CD4-positive, alpha-beta T cell treated with Interleukin-4 for 4 hours (primary cell): ENCODE results near the gene SYT15.
A peak's percentile ranks its signal among the peaks of the same experiment; 100 is the strongest.
"Not testable (repeated sequence)": the region's sequence is repeated elsewhere in the genome, so short reads cannot be mapped to it uniquely, and the experiment has no call there.

Source experiments
- DNase-seq: peaks from one replicate; pipeline ENCODE4 v3.0.0-alpha.2; 2020

SYT15 gene

DNA sequence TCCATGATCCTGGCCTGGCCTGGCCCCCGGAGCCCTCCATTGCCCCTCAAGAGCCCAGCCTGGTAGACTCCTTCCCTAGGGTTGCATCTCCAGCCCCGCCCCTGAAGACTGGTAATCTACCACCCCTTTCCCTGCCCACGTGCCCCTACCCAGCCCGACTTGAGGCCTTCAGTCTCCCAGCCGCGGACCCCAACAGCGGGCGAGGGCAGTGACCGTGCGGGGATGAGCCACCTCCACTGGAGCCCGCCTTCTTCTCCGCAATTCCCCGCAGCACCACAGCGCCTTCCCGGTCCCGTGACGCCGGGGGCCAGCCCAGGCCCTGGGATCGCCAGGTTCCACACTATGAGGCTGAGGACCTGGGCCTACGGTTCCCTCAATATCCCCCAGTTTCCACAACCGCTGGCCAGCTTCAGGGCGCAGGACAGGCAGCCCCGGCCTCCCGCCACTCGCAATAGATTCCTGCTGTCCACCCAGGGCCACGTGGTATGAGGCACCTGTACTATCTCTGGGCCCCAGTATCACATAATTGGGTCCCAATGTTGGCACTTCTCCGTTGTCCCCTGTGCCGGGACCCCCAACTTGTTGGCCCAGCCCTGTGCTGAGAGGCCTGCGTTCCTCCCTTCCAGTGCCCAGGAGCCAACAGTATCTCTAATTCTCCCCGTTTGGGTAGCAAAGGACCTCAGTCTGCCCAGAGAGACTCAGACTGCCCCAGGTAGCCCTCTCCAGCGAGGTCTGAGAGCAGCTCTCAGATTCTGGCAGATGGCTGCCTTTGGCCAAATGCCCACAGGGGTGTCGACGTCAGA lies 21.4 kb upstream of the SYT15 start:
- no peak for DNase-seq

DNA sequence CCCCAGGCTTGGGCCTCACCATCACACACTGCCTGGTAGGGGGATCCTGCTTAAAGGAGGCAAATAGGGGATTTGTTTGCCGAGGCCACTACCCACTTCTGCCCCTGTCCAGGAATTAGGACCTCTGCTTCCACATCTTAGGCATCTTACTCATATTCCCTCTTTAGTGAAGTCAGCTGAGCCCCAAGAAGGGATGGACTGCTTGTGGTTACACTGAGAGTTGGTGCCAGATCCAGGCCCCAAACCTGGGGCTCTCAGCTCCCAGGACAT lies 20.9 kb upstream of the SYT15 start:
- no peak for DNase-seq

DNA sequence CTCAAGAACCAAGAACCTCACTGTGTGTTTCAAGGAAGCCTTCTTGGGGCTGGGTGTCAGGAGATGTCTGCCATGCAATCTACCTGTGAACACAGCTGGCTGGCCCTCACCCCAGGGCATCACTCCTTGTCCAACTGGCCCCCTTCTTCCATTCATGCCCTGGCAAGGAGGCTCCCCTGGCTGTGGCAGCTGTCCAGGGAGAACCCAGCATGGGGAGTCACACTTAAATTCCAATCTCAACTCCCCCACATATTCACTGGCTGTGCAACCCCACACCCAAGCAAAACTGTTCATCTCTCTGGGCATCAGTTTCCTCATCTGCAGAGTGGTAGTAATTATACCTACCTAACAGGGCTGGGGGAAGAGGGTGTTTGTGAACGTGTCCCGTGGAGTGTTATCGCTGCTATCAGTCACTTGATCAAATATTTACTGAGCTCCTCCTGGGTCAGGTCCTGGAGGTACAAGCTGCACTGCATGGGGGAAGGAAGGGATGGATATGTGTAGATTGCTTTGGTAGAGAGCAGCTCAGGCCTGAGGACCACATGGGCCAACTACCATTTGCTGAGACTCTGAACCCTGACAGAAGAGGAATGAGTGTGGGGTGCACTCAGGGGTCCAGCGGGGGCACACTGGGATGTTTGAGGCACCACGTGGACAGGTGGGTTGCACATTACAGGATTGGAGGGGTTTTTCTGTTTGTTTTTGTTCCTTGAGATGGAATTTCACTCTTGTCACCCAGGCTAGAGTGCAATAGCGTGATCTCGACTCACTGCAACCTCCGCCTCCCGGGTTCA lies 20.3 kb upstream of the SYT15 start:
- no peak for DNase-seq

DNA sequence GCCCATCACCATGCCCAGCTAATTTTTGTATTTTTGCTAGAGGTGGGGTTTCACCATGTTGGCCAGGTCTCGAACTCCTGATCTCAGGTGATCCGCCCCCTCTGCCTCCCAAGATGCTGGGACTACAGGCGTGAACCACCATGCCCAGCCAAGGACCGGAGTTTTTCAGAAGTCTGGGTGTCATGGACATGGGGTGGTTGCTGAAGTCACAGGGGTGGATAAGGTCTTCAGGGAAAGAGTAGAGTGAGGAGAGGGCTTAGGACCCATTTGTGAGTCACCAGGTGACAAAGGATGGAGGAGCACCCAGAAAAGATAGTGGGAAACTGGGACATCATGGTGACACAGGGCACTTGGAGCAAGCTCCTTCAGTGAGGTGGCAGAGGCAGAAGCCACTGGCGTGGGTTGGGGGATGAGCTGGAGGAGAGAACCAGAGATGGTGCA lies 19.7 kb upstream of the SYT15 start:
- no peak for DNase-seq

DNA sequence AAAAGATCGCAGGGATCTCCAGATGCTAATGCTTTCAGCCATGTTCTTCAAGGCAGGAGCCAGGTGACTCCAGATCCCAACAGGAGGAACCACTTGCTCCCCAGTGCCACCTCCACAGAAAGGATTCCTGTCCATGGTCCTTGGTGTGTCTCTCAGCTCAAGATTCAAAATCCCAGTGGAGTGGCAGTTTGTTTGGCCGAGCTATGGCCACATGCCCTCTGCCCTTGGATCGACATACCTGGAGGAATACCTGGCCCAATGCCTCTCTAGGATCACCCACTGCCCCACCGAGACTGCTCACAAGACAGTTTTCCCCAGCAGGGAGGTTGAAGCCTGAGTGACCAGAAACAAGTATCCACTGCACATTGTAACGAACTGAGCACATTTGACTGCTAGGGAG lies 18.5 kb upstream of the SYT15 start:
- no peak for DNase-seq

DNA sequence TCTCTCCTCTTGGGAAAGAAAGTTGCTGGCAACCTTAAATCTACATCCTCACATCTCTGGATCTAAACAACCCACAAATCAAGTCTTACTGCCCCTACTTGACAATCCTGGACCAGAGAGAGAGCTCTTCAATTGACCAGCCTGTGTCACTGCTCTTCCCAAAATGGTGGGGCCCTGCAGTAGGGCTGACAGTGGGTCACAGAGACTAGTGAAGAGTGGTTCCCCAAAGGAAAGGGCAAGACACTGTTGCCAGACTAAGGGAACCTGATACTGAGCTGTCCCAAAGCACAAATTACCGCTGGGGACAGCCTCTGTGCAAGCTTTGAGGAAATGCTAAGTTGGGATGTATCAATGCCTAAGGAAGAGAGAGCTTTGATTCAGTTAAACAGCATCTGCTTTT lies 18.0 kb upstream of the SYT15 start:
- no peak for DNase-seq

DNA sequence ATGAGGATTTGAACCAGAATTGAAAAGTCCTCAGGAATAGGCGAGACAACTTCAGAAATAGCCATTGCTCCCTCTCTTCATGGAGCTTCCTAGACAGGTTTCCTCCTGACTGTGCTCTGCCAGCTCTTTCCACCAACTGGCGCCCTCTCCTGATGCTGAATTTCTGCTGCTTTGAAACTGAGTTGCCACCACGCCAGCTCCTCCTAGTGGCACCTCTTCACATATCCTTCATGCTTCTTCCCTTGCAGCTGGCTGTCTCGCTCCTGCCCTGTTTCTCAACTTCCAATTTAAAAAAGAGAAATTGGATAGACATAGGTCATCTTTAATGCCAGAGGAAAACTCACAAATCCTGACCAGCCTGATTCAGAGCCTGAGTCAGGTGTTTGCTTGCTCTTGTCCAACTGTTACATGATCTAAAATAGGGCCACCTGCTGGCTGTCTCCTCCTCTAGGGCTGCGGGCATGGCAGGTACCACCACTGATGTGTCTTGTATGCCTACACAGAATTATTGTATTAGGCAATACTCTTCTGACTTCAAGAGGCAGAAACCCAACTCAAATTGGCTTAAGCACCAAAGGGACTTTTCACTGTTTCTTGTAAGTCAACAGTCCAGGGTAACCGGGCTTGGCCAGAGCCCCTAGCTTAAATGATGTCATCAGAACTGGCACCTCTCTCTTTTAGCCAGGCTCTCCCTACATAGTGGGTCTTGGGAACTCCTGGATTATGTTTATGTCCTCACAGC lies 13.2 kb upstream of the SYT15 start:
- DNase-seq: peak; percentile 29

DNA sequence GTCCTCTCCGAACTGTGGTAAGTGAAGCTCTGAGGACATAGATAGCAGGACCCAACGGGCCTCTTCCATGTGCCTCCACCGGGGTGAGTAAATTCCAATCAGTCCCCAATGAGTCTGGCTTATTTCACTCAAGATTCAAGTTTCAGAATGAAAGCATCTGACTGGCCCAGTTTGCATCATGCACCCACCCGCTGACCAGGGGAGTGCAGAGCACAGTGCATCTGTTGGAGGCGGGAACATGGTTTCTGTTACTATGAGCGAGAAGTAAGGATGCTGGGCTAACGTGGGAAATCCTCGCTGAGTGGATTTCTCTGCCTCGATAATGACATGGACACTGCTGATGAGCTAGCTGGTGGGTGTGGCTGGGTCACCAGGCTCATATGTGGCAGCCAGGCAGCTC lies 11.8 kb upstream of the SYT15 start:
- not testable (repeated sequence) for DNase-seq

DNA sequence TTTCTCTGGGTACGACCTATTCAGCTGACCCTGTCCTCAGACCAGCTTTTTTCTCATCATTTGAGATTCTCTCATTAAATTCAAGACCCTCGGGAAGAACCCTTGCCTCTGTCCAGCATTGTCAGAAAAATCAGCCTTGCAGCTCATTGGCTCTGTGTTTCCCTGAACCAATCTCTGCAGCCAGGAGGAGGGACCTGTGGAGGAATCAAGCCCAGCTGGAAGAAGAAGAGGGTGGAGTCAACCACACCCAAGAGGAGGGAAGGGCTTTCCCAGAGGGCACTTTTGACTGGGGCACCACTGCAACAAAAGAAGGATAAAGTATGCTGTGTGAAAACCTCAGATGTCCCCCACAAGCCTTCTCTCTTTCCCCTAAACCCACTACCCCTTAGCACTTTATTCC lies 8.3 kb upstream of the SYT15 start:
- DNase-seq: not testable (repeated sequence)

DNA sequence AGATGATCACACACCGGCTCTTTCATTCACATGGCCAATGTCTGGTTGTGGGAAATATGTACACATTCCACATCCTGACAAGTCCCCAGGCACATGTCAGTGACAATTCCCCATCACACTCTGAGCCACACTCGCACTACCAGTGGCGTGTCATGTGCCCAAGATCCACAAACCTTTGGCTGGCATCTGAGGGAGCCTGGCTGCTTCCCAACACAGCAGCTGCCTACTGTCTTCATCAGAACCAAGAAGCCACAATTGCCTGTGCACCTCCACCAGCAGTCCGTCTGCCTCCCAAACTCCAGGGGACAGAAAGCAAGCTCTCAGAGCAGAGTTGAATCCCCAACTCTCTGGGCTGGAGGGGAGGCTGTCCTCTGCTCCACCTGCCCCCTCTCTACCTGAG lies 6.2 kb upstream of the SYT15 start:
- not testable (repeated sequence) for DNase-seq

DNA sequence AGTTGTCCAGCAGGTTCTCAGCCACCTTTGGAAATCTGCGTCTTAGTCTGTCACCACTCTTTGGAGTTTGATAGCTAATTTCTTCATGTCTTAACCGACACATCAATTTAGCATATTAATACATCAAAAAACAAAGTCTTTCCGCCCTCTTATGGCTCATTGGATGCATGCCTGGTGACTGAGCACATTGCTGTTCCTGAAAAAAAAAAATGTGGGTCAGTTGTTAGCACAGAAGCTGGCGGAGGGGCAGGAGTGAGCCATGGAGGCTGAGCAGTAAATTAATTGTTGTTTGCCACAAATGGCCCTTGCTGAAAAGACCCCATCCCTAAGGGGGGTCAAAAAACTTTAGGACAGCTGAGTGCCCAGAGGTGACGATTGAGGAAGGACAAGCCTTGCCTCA lies 5.6 kb upstream of the SYT15 start:
- DNase-seq: not testable (repeated sequence)

DNA sequence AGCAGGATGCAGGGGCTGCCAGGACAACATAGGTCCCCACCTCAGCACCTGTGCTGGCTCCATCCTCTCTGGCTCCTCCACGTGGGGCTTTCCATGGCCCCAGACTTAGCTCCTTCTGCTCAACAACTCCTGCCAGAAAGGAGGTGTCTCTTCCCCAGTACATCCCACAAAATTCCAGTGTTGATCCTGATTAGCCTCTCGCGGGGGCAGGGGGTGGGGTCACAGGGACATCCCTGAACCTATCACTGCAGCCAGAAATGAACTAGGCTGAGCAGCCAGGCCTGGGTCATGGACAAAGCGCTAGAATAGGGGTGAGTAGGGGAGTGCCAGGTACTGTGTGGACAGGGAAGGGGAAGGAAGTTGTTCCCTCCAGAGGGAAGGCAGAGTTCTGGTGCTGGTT lies 5.0 kb upstream of the SYT15 start:
- not testable (repeated sequence) for DNase-seq

DNA sequence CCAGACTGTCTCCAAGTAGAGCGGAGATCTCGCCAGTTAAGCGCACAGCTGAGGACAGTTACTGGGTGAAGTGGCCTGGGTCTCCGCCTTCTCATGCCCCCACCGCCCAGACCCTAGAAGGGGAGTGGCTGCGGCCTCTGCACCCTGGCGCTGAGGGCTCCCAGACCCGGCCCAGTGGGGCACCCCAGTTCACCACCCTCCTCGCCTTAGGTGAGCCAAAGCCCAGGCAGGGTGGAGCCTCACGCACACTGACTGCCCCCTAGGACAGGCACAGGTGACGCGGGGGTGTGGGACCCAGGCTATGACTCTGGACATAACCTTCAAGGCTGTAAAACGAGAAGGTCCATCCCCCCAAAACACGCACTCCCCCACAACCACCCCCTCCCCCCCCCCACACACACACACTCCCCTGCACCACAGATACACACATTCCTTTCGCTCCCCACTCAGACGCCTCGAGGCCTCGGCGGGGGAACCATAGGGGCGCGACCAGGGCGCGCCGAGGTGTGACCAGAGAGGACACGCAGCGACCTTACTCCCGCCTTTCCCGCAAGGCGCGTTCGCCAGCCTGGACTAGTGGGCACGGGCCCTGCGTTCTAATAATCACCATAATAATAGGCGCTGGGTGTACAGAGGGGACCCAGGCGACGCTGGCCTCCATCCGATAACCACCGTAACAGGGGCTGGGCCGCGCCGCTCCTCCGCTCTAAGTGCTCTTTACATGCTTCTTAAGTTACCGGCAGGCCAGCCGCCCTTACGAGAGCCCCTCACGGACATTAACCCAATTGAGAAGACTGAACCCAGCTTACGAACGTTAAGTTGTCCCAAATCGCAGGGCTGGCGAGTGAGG lies 1.1 kb upstream of the SYT15 start:
- not testable (repeated sequence) for DNase-seq

DNA sequence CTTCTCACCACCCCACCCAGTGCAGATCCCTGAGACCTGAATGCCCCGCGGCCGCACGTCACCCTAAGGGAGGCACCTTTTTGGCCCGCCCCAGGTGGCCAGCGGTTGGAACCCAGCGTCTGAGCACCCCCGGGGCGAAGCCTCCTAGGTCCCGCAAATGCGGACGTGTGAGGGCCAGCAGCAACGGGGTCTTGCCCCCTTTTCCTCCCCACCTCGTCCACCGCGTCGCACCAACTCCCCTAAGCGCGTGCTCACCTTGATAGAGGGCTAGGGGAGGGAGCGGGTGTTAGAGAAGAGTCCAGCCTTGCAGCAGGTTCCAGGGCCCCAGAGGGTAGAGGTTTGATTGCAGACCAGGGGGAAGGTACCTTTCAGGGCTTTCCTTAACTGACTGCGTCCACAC lies 450 bp downstream of the SYT15 start:
- DNase-seq: not testable (repeated sequence)

DNA sequence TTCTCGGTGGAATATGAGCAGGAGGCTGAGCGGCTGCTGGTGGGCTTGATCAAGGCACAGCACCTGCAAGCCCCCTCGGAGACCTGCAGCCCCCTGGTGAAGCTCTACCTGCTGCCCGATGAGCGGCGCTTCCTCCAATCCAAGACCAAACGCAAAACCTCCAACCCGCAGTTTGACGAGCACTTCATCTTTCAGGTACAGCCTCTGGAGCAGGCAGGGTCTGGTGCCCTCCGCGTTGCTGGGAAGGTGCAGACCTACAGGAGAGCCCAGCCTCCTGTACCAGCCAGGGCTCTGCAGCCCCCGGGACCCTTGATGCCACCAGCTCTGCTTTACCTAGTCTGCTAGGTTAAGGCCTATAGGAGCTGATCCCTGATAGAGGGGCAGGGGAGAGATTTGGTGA lies 3.1 kb downstream of the SYT15 start:
- DNase-seq: not testable (repeated sequence)

DNA sequence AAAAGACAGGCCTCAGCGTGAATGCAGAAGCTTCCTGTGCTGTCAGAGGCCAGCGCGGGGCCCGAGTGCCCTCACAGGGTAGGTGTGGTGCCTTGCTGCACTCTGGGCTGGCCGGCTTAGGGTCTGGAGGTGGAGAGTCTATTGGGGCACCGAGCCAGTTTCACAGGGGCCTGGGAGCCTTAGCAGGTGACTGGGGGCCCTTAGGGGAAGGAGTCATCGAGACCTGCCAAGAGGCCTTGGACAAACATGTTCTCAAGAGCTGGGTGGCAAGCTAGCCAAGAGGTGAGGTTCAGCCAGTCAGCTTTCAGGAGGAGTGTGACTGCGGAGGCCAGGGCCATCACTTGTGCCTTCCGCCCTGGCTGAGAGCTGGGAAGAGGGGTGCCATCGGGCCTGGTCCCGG lies 3.6 kb downstream of the SYT15 start:
- DNase-seq: not testable (repeated sequence)

DNA sequence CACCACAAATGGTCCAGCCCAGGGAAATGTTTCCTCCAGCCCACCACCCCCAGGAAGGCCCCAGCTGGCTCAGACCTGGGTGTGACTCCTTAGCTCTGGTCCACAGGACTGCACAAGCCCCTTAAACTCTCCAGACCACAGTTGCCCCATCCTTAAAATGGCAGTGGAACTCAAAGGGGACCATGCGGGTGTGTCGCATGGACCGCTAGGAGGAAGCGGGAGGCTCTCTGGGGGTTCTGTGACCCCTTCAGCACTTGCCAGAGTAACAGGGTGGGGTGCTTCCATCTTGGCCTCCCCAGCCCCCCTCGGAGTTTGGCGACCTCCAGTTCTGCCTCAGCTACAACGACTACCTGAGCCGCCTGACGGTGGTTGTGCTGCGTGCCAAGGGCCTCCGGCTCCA lies 5.3 kb downstream of the SYT15 start:
- DNase-seq: not testable (repeated sequence)

DNA sequence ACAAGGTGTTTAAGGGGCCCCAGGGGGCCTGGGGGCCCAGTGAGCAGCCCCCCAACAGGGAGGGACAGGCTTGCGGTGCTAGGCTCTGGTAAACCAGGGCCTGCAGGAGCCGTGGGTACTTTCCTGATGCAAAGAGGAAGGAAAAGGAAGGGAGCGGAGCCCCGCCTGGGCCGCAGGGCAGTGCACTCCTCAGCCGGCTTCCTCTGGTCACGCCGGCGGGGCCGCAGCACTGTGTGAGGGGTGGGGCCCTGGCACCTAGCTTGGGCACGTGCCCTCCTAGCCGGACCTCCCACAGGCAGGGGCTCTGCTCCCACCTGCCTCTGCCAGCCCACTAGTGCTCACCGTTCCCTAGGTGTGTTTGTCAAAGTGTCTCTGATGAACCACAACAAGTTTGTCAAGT lies 6.3 kb downstream of the SYT15 start:
- DNase-seq: not testable (repeated sequence)

DNA sequence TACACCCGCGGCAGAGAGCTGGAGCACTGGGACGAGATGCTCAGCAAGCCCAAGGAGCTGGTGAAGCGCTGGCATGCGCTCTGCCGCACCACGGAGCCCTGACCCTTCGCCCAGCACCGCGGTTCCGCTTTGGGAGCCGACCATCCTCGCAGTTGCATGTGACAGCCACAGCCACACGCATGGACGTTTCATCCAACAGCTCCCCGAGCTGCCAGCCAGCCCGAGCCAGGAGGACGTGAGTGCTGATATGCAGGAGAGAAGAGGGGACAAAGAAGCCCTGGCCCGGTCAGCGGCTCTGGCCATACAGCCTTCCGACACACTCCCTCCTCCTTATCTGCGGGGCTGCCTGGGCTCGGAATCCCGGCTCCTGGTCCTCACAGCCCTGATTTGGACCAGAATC lies 8.6 kb downstream of the SYT15 start:
- not testable (repeated sequence) for DNase-seq

DNA sequence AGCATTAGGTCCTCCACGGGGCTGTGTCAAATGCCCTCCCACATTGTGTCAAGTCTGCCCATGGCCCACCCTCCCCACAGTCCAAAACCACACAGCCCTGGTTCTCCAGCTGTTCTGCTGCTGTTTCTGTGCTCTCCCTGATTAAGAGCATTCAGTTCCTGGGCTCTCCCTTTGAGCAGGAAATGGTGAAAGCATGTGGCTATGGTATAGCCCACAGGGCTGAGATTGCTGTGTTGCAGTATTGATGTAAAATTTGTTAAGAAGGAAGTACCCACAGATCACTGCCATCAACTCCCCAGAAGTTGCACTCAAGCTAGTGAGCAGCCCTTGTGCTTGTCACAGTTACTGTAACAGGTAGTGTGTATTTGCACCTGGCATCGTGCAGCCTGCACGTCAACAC lies 9.3 kb downstream of the SYT15 start:
- not testable (repeated sequence) for DNase-seq

DNA sequence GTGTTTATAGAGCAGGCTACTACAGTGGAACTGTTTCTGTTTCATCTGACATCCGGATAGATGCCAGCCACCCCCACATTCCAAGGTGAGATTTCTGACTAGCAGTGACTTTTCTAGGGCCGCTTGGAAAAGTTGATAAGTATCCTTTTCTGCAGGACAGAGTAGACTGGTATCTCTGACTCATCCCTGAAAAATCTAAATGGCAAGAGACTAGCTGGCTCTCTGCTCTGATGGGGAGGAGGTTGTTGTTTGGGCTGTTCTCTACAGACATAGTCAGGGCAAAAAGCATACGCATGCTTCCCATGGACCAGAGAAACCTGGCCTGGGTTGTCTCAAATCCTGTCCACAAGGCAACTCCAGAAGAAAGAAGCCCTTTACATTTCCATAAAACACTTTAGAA lies 10.7 kb downstream of the SYT15 start:
- DNase-seq: not testable (repeated sequence)

DNA sequence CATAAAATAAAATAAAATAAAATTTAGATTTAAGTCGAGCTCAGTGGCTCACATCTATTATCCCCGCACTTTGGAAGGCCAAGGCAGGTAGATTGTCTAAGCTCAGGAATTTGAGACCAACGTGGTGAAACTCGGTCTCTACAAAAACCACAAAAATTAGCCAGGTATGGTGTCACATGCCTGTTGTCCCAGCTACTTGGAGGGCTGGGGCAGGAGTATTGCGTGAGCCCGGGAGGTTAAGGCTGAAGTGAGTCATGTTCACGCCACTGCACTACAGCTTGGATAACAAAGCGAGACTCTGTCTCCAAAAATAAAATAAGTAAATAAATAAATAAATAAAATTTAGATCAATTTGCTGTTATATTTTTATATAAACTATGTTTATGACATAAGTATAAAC lies 12.1 kb downstream of the SYT15 start:
- not testable (repeated sequence) for DNase-seq

DNA sequence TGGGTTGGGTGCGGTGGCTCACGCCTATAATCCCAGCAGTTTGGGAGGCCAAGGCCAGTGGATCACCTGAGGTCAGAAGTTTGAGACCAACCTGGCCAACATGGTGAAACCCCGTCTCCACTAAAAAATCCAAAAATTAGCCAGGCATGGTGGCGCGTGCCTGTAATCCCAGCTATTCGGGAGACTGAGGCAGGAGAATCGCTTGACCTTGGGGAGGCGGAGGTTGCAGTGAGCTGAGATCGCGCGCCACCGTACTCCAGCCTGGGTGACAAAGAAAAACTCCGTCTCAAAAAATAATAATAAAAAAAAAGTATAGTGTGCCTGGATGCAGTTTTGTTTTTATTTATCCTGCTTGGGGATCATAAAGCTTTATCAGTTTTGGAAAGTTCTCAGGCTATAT lies 14.4 kb downstream of the SYT15 start:
- not testable (repeated sequence) for DNase-seq
